Activated CD8-positive, alpha-beta T cell treated with anti-CD3 and anti-CD28 coated beads for 36 hours (primary cell): ENCODE data around the gene CD300LG. TPM values are rescaled to one million over a fixed set of nuclear protein-coding genes. Genes with fewer than 3 reads are reported as not detected.

Source experiments
- ATAC-seq: fragments of 200-7000 bp; cut with Tn5 transposase; one replicate; pipeline ENCODE4 v1.10.0; 2021; ENCODE audit warnings: mild to moderate bottlenecking, moderate library complexity
- CTCF ChIA-PET: fragments of 350-600 bp; sonication (Branson Sonifier 250); formaldehyde crosslinking; loops from one replicate; lab custom pipeline; 2021; ENCODE audit warnings: antibody characterized with exemption; lab: Charles Lee
- POLR2A ChIA-PET: fragments of 350-600 bp; sonication (Branson Sonifier 250); formaldehyde crosslinking; loops from one replicate; lab custom pipeline; 2021; ENCODE audit warnings: antibody characterized with exemption; lab: Charles Lee
- DNase-seq: peaks from one replicate; pipeline ENCODE4 v3.0.0-alpha.2; 2020
- H3K27ac Mint-ChIP-seq: one replicate; pipeline ENCODE4 v1.8.0; 2021; ENCODE audit warnings: mild to moderate bottlenecking, mixed read lengths
- H3K27me3 Mint-ChIP-seq: one replicate; pipeline ENCODE4 v1.8.0; 2021; ENCODE audit warnings: mixed read lengths
- H3K36me3 Mint-ChIP-seq: one replicate; pipeline ENCODE4 v1.8.0; 2021; ENCODE audit warnings: low read depth, mixed read lengths
- H3K4me1 Mint-ChIP-seq: one replicate; pipeline ENCODE4 v1.8.0; 2021; ENCODE audit warnings: low read depth, mixed read lengths
- H3K4me3 Mint-ChIP-seq: one replicate; pipeline ENCODE4 v1.8.0; 2021; ENCODE audit warnings: mild to moderate bottlenecking, moderate library complexity, mixed read lengths
- H3K9me3 Mint-ChIP-seq: one replicate; pipeline ENCODE4 v1.8.0; 2021; ENCODE audit warnings: mixed read lengths
- intact Hi-C: fragments of 100-400 bp; cut with micrococcal nuclease; formaldehyde crosslinking; loops from one replicate; pipeline ENCODE4 v1.10.0; 2022
- total RNA-seq, 2 experiments: library from RNA; stranded (reverse); gene quantifications; one replicate each; pipeline ENCODE4 v1.2.3, GENCODE V29; 2021
- TF ChIP-seq, protein P1 (sequence below): fragments of 200-600 bp; IDR thresholded peaks from one replicate; pipeline ENCODE4 v1.8.0; 2022; ENCODE audit warnings: antibody characterized with exemption, mild to moderate bottlenecking

CD300LG gene
- total RNA-seq, 2 experiments from 2014 or later = not detected

DNA sequence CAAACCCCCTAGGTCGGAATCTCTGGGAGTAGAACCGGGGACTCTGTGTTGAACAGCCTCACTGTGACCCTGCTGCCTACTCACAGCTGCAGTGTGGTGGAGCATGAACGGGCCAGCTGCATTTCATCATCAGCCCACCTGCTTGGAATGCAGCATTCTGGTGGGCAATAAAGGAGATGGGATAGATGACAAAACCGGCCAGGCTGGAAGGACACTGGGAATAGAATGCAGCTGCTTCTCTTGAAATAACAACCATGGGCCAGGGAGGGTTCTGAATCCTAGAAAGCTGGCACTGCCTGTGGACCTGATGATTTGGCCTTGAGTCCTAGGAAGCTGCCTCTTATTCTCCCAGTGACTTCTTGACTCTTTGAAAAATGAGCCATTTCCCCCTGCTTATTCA is 43.2 kb upstream of the CD300LG start:
- peaks cover 26% of the 10 kb centered on the region for H3K27me3 Mint-ChIP-seq
- ChIA-PET CTCF (interaction anchor here (1.0 to 1.4 kb wide), 2 partner anchors 14 to 74 kb away, joined by 3 to 4 read pairs; no protein-coding TSS in a partner anchor), POLR2A (no interaction called here)
- no peak for DNase-seq
- H3K9me3 Mint-ChIP-seq = no peaks in the 10 kb centered on the region
- peaks cover 1% of the 10 kb centered on the region for H3K36me3 Mint-ChIP-seq
- no peak overlapping the region for H3K4me3 Mint-ChIP-seq
- no peak overlapping the region for H3K27ac Mint-ChIP-seq
- peaks cover 2% of the 10 kb centered on the region for H3K4me1 Mint-ChIP-seq
- no peak for ATAC-seq
- TF ChIP-seq, protein P1, sequence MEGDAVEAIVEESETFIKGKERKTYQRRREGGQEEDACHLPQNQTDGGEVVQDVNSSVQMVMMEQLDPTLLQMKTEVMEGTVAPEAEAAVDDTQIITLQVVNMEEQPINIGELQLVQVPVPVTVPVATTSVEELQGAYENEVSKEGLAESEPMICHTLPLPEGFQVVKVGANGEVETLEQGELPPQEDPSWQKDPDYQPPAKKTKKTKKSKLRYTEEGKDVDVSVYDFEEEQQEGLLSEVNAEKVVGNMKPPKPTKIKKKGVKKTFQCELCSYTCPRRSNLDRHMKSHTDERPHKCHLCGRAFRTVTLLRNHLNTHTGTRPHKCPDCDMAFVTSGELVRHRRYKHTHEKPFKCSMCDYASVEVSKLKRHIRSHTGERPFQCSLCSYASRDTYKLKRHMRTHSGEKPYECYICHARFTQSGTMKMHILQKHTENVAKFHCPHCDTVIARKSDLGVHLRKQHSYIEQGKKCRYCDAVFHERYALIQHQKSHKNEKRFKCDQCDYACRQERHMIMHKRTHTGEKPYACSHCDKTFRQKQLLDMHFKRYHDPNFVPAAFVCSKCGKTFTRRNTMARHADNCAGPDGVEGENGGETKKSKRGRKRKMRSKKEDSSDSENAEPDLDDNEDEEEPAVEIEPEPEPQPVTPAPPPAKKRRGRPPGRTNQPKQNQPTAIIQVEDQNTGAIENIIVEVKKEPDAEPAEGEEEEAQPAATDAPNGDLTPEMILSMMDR = no peak
- intact Hi-C loops = no loop called here

DNA sequence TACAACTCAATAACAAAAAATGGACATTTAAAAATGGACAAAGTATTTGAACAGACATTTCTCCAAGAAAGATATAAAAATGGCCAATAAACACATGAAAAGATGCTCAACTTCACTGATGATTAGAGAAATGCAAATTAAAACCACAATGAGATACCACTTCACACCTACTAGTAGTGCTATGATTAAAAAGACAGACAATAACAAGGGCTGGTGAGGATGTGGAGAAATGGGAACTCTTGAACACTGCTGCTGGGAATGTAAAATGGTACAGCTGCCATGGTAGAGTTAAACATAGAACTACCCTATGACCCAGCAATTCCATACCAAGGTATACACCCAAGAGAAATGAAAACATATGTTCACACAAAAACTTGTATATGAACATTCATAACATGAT is 41.9 kb upstream of the CD300LG start:
- no peak for ATAC-seq
- intact Hi-C loops = no loop called here
- no peak for DNase-seq
- peaks cover 2% of the 10 kb centered on the region for H3K4me1 Mint-ChIP-seq
- H3K4me3 Mint-ChIP-seq = no peak overlapping the region
- CTCF ChIA-PET = interaction anchor here (1.1 to 1.5 kb wide), 2 partner anchors 39 to 229 kb away, joined by 3 to 5 read pairs; no protein-coding TSS in a partner anchor
- H3K9me3 Mint-ChIP-seq = no peaks in the 10 kb centered on the region
- H3K36me3 Mint-ChIP-seq = peaks cover 1% of the 10 kb centered on the region
- no peak overlapping the region for H3K27ac Mint-ChIP-seq
- TF ChIP-seq, protein P1 = no peak
- H3K27me3 Mint-ChIP-seq = peaks cover 23% of the 10 kb centered on the region
- POLR2A ChIA-PET = interaction anchor here (0.7 kb wide), 1 partner anchor 191 kb away, joined by 3 read pairs; no protein-coding TSS in a partner anchor

DNA sequence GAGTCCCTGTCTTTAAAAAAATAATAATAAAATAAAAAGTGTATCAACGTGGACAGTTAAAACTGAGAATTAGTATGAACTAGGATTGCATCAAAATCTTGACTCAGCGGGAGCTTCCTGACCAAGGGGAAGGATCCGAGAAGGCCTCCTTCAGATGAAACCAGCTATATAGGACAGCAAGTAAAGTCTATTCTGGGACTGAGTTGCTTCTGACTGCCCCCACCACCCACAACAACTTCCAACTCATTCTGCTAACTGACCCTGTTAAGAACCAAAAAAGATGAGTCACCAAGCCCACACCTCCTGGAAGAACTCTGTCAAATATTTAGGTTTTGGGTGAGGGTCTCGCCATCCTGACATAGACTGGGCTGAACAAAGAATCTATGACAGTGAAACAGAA is 38.9 kb upstream of the CD300LG start:
- POLR2A ChIA-PET = no interaction called here
- CTCF ChIA-PET = interaction anchor here (0.7 to 1.4 kb wide), 2 partner anchors 42 to 72 kb away, joined by 3 to 4 read pairs; no protein-coding TSS in a partner anchor
- Mint-ChIP-seq H3K4me1 (peaks cover 2% of the 10 kb centered on the region), H3K36me3 (peaks cover 1% of the 10 kb centered on the region), H3K4me3 (no peak overlapping the region), H3K9me3 (no peaks in the 10 kb centered on the region), H3K27ac (no peak overlapping the region), H3K27me3 (peaks cover 17% of the 10 kb centered on the region)
- intact Hi-C loops = no loop called here
- no peak for DNase-seq
- TF ChIP-seq, protein P1 = no peak
- no peak for ATAC-seq

DNA sequence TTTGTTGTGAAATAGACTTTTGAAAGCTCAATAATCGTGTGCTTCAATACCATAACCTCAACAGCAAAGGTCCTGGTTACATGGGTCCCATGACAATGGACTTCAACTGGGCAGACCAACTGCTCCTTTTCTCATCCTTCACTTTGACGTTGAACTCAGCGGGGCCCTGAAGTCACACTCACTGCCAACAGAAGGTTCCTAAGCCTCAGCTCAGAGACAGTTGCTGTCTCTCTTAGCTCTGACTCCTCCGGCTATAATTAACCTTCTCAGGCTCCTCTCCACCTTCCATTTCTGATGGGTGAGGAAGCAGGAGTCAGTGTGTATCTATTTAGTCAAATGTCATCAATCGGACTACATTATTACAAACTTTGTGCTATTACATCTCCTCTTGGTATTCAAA is 37.9 kb upstream of the CD300LG start:
- intact Hi-C loops = no loop called here
- POLR2A ChIA-PET = no interaction called here
- H3K36me3 Mint-ChIP-seq = peaks cover 1% of the 10 kb centered on the region

DNA sequence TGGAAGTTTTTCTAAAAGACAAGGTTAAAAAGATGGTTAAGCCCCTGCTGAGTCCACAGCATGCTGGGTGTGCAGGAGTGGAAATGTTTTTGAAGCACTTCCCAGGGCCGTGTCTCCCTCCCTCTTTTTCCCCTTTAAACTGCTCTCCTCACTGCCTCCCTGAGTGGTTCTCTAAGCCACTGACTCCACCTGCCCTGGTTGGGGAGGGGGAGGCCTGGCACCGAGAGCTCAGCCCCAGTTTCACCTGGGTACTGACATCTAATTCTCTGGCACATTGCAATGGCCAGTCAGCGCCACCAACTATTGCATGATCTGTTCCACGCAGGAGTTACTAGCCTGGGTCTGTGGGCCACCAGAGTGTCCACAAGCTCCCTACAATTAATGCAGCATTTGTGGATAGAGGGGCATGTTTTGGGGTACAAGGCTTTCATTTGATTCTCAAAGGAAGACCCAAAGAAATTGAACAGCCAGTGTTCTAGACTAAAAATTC is 36.7 kb upstream of the CD300LG start:
- Mint-ChIP-seq H3K4me1 (no peaks in the 10 kb centered on the region), H3K9me3 (no peaks in the 10 kb centered on the region), H3K4me3 (no peak overlapping the region), H3K27ac (no peak overlapping the region), H3K36me3 (no peaks in the 10 kb centered on the region), H3K27me3 (peaks cover 10% of the 10 kb centered on the region)
- DNase-seq (no peak), ATAC-seq (no peak)
- TF ChIP-seq, protein P1 = no peak
- POLR2A ChIA-PET = no interaction called here
- intact Hi-C loops = no loop called here
- CTCF ChIA-PET = no interaction called here

More for the DNA sequence above, 37.9 kb upstream of the CD300LG start:
- no peak for DNase-seq
- Mint-ChIP-seq H3K4me3 (no peak overlapping the region), H3K27ac (no peak overlapping the region), H3K9me3 (no peaks in the 10 kb centered on the region), H3K27me3 (peaks cover 17% of the 10 kb centered on the region), H3K4me1 (peaks cover 2% of the 10 kb centered on the region)
- TF ChIP-seq, protein P1 = no peak
- ATAC-seq = no peak
- CTCF ChIA-PET = interaction anchor here (0.8 kb wide), 1 partner anchor 48 kb away, joined by 3 read pairs; no protein-coding TSS in a partner anchor
